ENCODE data around the gene PRKCQ.

Gene PRKCQ

GRCh38 chr10:6578251-6578771 is 1.8 kb downstream of the PRKCQ start:
- no peak for TF ChIP-seq EZH2phosphoT487 (conservative IDR thresholded peaks at IDR 0.05; ENCODE audit: low read length)
- TF ChIP-seq CTCF (IDR thresholded peaks at IDR 0.05; ENCODE audit: insufficient read depth, low read length, poor library complexity, severe bottlenecking), result no peak
- H3K36me3 ChIP-seq (ENCODE audit: low read length), result no peaks in the 10 kb centered on the region
- no peak overlapping the region for H2AFZ ChIP-seq (ENCODE audit: low read depth, low read length, severe bottlenecking)
- no peak overlapping the region for H3K27ac ChIP-seq (ENCODE audit: low read depth, low read length)
- no peaks in the 10 kb centered on the region for H3K9me2 ChIP-seq (replicated peaks; ENCODE audit: insufficient read depth, low read length)
- H3F3A ChIP-seq (ENCODE audit: insufficient read depth), result no peaks in the 10 kb centered on the region
- H3K9me3 ChIP-seq (ENCODE audit: insufficient read depth, low read length), result no peaks in the 10 kb centered on the region
- no peak overlapping the region for H3K4me2 ChIP-seq (ENCODE audit: low read depth, low read length, poor library complexity, severe bottlenecking)
- H3K79me2 ChIP-seq (ENCODE audit: insufficient read depth, low read length), result no peaks in the 10 kb centered on the region
- no peak overlapping the region for H3K4me3 ChIP-seq (ENCODE audit: insufficient read depth, low read length, poor library complexity, severe bottlenecking)
- no peaks in the 10 kb centered on the region for H4K20me1 ChIP-seq (ENCODE audit: low read depth, low read length)
- H3K27me3 ChIP-seq (ENCODE audit: low read length), result no peaks in the 10 kb centered on the region
- H3K9ac ChIP-seq (ENCODE audit: low read length), result no peak overlapping the region

- Histone ChIP-seq H3K4me2 (ENCODE audit: low read depth, low read length, poor library complexity, severe bottlenecking) (no peak overlapping the region), H3K79me2 (ENCODE audit: insufficient read depth, low read length) (no peaks in the 10 kb centered on the region), H3K27me3 (ENCODE audit: low read length) (no peaks in the 10 kb centered on the region)
Measured at GRCh38 chr10:6576326-6576725, 3.8 kb downstream of the PRKCQ start.

GRCh38 chr10:6574664-6575176 is 5.4 kb downstream of the PRKCQ start:
- no peak overlapping the region for H2AFZ ChIP-seq (ENCODE audit: low read depth, low read length, severe bottlenecking)
- TF ChIP-seq EZH2phosphoT487 (conservative IDR thresholded peaks at IDR 0.05; ENCODE audit: low read length), result no peak
- no peak for TF ChIP-seq CTCF (IDR thresholded peaks at IDR 0.05; ENCODE audit: insufficient read depth, low read length, poor library complexity, severe bottlenecking)
- H3F3A ChIP-seq (ENCODE audit: insufficient read depth), result no peaks in the 10 kb centered on the region
- H3K27me3 ChIP-seq (ENCODE audit: low read length), result no peaks in the 10 kb centered on the region
- H3K4me3 ChIP-seq (ENCODE audit: insufficient read depth, low read length, poor library complexity, severe bottlenecking), result no peak overlapping the region
- no peaks in the 10 kb centered on the region for H3K79me2 ChIP-seq (ENCODE audit: insufficient read depth, low read length)
- no peak overlapping the region for H3K4me2 ChIP-seq (ENCODE audit: low read depth, low read length, poor library complexity, severe bottlenecking)
- no peaks in the 10 kb centered on the region for H3K9me3 ChIP-seq (ENCODE audit: insufficient read depth, low read length)
- no peak overlapping the region for H3K9ac ChIP-seq (ENCODE audit: low read length)
- no peaks in the 10 kb centered on the region for H3K9me2 ChIP-seq (replicated peaks; ENCODE audit: insufficient read depth, low read length)
- no peaks in the 10 kb centered on the region for H4K20me1 ChIP-seq (ENCODE audit: low read depth, low read length)
- no peak overlapping the region for H3K27ac ChIP-seq (ENCODE audit: low read depth, low read length)
- H3K36me3 ChIP-seq (ENCODE audit: low read length), result no peaks in the 10 kb centered on the region

More at GRCh38 chr10:6576326-6576725, 3.8 kb downstream of the PRKCQ start:
- Histone ChIP-seq H2AFZ (ENCODE audit: low read depth, low read length, severe bottlenecking) (no peak overlapping the region), H3K9ac (ENCODE audit: low read length) (no peak overlapping the region), H4K20me1 (ENCODE audit: low read depth, low read length) (no peaks in the 10 kb centered on the region), H3K9me3 (ENCODE audit: insufficient read depth, low read length) (no peaks in the 10 kb centered on the region), H3F3A (ENCODE audit: insufficient read depth) (no peaks in the 10 kb centered on the region), H3K9me2 (replicated peaks; ENCODE audit: insufficient read depth, low read length) (no peaks in the 10 kb centered on the region), H3K36me3 (ENCODE audit: low read length) (no peaks in the 10 kb centered on the region), H3K27ac (ENCODE audit: low read depth, low read length) (no peak overlapping the region), H3K4me3 (ENCODE audit: insufficient read depth, low read length, poor library complexity, severe bottlenecking) (no peak overlapping the region)
- TF ChIP-seq CTCF (IDR thresholded peaks at IDR 0.05; ENCODE audit: insufficient read depth, low read length, poor library complexity, severe bottlenecking) (no peak), EZH2phosphoT487 (conservative IDR thresholded peaks at IDR 0.05; ENCODE audit: low read length) (no peak)
